G401.6 (cell line): ENCODE results near the gene LRRC17.
"Not testable (repeated sequence)": the region's sequence is repeated elsewhere in the genome, so short reads cannot be mapped to it uniquely, and the experiment has no call there.

Experiments
- FAIRE-seq: peaks from 2 replicates; lab custom pipeline; 2012; peaks lifted over from hg19 to GRCh38; lab: Jason Lieb, UNC

The LRRC17 gene

DNA sequence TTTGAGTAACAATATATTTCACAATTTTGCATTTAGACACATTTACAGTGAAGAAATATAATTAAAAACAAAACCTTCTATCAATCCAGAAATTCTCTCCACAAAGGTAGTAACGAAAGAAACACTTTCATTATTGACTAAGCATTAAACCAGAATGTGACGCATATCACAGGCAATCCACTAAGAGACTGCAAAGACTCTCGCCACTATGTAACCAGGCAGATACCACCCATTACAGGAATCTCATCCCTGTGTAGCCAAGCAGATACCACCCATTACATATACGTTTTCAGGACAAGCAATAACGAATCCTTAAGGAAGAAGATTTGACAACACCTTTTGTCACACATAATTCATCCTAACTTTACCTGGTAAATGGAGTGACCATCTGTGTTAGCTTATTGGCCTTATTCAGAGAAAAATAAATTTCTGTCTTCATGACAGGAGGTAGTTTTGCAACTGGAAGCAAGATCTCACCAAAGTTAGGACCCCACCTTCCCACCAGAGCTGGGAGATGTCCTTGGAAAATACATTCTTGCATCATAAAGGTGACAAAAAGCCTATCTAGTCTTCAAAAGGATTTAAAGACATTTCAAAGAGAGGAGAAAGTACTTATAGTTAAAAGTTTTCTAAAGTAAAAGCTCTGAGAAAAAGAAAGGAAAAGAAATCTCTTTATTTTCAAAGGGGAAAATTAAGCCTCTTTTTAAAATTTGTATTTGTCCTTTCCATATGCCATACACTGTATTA is 30.8 kb downstream of the LRRC17 start:
- no peak for FAIRE-seq

DNA sequence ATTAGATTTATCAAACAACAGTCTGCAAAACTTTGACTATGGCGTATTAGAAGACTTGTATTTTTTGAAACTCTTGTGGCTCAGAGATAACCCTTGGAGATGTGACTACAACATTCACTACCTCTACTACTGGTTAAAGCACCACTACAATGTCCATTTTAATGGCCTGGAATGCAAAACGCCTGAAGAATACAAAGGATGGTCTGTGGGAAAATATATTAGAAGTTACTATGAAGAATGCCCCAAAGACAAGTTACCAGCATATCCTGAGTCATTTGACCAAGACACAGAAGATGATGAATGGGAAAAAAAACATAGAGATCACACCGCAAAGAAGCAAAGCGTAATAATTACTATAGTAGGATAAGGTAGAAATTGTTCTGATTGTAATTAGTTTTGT is 31.4 kb downstream of the LRRC17 start:
- no peak for FAIRE-seq

DNA sequence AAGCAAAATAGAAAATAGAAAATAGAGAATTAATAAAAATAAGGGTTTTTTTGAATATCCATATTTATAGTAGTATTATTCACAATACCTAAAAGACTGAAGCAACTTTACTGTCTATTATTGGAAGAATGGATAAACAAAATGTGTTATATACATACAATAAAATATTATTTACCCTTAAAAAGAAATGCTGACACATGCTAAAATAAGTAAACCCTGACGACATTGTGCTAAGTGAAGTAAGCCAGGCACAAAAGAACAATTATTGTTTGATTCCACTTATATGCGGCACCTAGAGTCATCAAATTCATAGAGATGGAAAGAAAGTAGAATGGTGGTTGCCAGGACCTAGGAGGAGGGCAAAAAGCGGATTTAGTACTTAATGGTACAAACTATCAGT is 39.0 kb downstream of the LRRC17 start:
- no peak for FAIRE-seq

DNA sequence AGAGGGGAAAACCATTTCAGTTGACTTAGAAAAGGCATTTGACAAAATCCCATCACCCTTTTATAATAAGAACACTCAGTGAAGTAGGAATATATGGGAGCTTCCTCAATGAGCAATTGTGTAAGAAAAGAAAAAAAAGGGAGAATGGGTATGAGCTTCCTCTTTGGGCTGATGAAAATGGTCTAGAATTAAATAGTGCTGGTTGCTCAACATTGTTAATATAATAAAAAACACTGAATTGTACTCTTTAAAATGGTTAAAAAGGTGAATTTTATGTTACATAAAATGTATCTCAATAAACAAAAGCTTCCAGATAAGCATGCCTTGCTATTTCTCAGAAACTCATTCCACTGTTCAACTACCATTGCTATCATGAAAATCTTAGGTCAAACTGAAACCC is 40.6 kb downstream of the LRRC17 start:
- FAIRE-seq: no peak

DNA sequence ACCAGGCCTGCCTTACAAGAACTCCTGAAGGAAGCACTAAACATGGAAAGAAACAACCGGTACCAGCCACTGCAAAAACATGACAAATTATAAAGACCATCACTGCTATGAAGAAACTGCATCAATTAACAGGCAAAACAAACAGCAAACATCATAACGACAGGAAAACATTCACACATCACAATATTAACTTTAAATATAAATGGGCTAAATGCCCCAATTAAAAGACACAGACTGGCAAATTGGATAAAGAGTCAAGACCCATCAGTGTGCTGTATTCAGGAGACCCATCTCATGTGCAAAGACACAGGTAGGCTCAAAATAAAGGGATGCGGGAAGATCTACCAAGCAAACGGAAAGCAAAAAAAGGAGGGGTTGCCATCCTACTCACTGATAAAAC is 41.6 kb downstream of the LRRC17 start:
- not testable (repeated sequence) for FAIRE-seq

DNA sequence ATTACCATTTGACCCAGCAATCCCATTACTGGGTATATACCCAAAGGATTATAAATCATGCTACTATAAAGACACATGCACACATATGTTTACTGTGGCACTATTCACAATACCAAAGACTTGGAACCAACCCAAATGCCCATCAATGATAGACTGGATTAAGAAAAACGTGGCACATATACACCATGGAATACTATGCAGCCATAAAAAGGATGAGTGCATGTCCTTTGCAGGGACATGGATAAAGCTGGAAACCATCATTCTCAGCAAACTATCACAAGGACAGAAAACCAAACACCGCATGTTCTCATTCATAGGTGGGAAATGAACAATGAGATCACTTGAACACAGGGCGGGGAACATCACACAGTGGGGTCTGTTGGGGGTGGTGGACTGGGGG is 45.2 kb downstream of the LRRC17 start:
- FAIRE-seq: not testable (repeated sequence)

DNA sequence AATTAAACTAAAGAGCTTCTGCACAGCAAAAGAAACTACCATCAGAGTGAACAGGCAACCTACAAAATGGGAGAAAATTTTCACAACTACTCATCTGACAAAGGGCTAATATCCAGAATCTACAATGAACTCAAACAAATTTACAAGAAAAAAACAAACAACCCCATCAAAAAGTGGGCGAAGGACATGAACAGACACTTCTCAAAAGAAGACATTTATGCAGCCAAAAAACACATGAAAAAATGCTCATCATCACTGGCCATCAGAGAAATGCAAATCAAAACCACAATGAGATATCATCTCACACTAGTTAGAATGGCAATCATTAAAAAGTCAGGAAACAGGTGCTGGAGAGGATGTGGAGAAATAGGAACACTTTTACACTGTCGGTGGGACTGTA is 49.2 kb downstream of the LRRC17 start:
- FAIRE-seq: not testable (repeated sequence)

DNA sequence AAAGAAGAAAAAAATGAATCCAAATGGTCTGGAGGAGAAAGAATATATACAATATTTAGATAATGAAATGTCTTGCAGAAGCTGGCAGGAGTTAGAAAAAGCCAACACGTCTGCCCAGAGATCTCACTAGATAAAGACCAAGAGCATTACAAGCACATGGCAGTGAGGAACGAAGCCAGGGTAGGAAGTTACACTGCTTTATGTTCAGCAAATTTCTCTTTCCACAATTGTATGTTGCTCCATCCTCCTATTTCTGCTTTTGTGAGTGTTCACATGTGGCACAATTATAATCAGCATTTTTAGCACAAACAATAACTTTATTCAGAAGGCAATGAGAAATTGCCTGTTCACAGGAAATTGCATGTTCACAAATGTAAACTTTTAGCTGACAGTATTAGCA is 53.7 kb downstream of the LRRC17 start:
- no peak for FAIRE-seq

DNA sequence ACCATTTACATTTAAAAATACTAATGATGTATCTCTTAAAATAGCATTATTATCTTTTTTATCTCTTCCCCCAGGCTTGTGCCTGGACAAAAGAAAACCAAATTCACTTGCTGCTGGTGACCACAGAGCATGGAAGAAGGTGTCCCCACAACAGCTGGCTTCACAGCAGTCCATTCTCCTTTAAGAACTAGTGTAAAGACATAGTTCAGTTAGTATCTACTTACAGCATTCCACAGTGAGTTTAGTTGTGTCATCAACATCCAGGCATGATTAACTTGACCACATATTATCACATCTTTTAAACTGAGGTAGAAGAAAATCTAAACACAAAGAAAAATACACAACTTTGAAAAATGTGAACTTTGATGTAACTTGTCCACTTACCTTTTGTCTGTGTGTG is 55.0 kb downstream of the LRRC17 start:
- no peak for FAIRE-seq

DNA sequence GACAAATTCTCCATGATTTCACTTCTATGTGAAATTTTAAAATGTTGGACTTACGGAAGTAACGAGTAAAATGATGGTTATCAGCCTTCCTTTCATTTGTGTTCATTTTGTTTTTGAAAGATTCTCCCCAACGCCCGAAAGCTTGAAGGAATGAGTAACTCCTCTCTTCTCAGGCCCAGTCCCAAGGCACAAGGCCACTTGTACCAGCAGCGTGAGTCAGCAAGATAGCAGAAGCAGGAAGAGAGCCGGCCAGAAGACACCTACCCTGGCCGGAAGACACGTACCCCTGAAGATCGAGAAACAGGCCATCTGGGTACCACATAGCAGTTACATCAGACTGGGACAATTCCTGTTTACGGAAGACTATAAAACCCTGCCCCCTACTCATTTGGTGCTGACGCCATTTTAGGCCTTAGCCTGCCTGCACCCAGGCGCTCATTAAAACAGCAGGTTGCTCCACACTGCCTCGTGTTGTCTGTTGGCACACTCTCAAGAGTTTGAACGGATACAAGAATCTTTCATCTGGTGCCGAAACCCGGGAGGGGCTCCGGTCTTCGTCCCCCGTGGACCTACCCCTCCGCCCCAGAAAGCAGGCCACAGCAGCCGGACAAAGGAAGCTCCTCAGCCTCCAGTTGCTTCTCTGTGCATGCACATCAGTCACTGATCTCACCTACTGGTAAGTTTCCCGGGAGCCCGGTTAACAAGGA is 60.4 kb downstream of the LRRC17 start:
- no peak for FAIRE-seq

DNA sequence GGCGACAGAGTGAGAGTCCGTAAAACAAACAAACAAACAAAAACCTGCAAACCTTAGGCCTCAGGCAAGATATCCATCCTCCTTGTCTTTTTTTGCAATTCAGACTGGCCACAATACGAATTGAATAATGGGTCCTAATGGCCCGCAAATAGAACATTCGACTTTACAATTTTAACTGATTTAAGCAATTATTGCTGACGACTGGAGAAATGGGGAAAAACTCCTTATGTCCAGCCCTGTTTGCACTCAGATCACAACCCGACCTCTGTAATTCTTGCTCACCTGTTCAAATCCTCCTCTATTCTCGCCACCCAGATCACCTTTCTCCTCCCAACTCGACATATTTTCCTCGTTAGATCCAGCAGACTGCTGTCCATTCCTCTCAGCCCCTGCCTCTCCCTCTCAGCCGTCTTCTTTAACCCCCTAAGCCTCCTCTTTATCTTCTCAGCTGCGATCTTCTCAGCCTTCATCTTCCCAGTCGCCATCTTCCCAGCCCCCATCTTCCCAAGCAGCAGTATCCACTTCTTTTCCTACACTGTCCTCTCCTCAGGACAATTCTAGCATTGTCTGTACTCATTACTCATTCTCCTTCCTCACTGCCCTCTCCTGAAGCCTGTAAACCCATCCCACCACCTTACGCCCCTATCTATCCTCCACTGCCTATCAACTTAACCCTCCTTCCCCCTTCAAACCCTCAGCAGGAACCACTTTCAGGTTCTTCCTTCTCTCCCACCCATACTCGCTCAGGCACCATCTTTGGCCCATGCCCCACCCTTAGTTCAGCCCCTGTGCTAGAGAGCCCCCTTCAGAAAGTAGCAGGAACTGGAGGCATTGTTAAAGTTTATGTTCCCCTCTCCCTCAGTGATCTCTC is 61.8 kb downstream of the LRRC17 start:
- FAIRE-seq: no peak

DNA sequence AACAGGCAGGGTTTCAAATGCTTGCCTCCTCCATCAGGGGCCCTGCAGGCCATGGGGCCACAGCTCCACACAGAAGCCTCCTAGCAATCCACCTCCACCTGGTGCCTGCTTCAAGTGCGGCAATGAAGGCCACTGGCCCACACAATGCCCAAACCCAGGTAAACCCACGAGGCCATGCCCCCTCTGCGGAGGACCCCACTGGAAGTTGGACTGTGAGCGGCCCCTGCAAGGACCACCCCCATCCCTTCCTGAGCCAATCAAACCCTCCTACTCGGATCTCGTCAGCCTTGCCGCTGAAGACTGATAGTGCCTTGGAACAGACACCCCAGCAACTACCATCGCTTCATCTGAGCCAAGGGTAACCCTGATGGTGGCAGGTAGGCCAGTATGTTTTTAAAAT is 63.1 kb downstream of the LRRC17 start:
- FAIRE-seq: no peak

DNA sequence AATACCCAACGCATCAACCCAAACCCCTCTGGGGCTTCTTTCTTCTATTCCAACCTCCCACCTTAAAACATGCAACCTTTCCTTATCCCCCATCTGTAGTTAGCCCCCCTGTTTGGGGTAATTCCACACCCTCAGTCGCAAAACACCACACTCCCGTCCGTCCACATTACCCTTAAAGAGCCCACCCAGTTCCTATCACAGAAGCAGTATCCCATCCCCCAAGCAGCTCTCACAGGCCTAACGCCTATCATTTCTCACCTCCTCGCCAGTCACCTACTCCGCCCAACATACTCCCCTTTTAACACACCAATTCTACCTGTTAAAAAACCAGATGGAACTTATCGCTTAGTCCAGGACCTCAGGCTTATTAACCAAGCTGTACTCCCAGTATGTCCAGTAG is 63.7 kb downstream of the LRRC17 start:
- no peak for FAIRE-seq

DNA sequence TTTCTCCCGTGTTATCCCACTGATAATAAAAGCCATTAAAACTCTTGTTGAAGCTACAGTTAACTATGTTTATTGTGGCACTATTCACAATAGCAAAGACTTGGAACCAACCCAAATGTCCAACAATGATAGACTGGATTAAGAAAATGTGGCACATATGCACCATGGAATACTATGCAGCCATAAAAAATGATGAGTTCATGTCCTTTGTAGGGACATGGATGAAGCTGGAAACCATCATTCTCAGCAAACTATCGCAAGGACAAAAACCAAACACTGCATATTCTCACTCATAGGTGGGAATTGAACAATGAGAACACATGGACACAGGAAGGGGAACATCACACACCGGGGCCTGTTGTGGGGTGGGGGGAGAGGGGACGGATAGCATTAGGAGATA is 64.8 kb downstream of the LRRC17 start:
- not testable (repeated sequence) for FAIRE-seq

DNA sequence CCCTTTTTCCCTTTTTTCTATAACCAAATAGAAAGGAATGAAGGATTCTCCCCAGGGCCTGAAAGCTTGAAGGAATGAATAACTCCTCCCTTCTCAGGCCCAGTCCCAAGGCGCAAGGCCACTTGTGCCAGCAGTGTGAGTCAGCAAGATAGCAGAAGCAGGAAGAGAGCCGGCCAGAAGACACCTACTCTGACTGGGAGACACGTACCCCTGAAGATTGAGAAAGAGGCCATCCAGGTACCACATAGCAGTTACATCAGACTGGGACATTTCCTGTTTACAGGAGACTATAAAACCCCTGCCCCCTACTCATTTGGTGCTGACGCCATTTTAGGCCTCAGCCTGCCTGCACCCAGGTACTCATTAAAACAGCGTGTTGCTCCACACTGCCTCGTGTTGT is 65.5 kb downstream of the LRRC17 start:
- no peak for FAIRE-seq

DNA sequence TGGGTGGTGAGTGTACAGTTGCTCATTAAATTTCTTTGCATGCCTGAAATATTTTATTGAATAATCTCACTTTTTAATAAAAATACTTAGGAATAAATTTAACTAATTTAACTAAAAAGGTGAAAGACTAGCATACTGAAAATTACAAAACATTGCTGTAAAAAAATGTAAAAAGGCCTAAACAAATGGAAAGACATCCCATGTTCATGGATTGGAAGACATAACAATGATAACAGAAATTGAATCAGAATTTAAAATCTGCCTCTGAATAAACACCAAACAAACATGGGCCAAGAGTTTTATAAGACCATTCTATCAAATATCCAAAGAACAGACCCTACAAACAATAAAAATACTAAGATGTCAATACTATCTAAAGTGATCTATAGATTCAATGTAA is 66.9 kb downstream of the LRRC17 start:
- FAIRE-seq: no peak

DNA sequence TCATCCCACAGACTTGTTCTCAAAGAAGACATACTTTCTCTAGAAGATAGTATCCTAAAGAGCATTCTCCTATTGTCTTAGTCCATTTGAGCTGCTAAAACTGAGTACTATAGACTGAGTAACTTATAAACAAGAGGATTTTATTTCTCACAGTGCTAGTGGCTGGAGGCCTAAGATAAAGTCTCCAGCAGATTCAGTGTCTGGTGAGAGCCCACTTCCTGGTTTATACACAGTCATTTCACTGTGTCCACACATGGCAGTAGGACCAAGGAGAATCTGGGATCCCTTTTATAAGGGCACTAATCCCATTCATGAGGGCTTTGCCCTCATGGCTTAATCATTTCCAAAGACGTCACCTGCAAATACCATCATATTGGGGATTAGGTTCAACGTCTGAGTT is 68.7 kb downstream of the LRRC17 start:
- FAIRE-seq: no peak

DNA sequence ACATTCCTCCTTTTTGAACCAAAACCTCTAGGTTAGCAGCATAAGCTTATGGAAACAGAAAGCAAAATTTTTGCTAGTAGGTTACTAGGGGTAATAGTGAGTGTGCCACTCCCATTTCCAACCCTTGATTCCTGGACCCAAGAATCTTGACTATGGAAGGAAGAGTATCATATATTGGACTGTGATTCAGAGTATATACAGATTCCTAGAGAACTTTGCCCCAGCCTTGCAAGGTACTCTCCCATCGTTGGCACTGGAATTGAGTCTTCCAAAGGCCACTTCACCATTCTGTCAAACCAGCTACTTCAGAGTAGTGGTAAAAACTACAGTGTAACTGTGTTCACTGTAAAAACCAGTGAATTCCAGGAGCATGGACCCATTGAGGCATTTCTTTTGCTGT is 69.4 kb downstream of the LRRC17 start:
- FAIRE-seq: no peak

DNA sequence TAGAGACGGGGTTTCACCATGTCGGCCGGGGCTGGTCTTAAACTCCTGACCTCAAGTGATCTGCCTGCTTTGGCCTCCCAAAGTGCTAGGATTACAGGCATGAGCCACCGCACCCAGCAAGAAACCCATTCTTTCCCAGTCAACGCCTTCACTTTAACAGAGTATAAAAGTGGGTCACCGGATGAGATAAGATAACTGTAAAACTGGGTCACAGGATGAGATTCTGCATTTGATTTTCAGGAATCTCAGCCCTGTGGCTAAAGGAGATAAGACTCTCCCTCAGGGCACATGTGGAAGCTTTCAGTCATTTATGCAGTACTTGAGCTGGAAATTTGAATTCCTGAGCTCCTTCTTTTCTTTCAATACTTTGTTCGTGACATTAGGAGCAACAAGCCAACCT is 70.8 kb downstream of the LRRC17 start:
- FAIRE-seq: no peak

DNA sequence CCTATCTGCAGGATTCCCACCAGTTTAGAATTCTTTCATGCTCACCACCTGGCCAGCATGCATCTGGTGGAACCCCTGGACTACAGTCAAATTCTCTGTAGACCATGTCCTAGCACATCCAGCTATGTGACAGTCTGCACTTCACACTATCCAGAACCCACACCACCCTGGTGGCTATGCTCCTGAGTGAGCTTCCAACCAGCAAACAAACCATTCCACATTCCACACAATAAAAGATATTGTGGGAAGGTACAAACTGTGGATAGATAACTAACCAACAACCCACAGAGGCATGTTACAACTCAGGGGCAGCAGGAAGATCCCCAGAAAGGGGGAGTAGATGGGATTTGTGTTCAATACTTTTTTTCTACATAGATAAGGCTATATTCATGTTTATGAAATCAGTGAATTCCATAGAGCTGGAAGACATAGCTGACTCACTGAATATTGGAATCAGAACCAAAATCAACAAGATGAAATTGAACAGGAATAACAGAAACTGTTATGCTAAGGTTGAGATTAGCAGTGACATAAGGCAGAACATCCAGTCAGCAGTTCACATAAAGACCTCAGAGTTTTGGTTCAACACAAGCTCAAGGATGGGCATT is 72.5 kb downstream of the LRRC17 start:
- FAIRE-seq: no peak

DNA sequence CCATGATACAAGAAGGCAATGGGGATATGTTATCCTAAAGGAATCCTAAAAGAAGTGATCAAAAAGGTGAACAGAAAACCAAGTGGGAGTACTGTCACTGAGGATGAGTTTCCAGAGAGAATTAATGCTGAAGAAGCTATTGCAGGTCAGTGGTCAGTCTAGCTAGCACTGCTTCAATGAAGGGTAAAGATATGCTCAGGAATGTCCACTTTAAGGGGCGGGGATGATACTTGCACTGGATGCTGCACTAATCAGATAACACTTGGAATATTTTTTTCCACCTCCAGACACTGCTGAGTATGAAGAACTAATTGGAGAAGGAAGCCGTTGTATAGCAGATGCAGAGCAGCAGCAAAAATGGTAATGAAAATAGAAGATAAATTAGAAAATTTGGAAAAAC is 75.3 kb downstream of the LRRC17 start:
- no peak for FAIRE-seq

DNA sequence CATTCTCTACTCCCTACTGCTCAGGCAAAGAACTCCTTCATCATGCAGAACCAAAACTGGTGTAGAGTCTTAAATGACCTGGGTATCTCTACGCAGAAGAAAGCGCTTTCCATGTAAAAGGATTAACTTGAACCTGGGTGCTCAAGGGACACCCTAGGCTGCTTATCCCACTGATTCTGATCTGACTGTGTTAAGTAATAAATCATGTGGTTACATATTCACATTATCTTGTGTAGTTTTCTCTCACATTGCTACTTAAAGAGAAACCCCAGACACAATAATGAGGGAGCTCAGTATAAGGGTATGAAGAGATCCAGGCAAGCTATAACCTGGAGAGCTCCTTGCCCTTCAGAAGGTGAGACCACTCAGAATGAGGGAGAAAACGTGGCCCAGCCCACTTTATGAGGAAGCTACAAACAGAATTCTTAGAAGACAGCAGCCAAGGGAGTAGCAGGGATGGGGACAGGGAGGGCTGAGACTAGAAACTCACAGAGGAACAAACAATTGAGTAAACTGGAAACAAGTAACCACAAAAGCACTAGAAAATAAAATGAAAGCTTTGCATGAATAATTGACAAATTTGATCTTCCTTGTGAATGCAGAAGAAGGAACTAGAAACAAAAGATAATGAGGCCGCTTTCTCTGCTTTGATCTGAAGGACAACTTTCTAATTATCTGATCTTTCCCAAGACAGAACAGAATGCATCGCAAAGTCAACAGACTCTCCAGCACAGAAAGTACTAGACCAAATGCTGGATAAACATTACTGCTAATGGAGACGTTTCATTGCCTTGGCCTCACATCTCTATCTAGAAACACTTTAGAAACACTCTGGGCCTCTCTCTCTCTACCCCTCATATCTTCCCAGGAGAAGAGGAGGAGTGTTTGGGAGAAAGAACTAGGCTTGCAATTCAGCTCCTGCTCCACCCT is 76.1 kb downstream of the LRRC17 start:
- no peak for FAIRE-seq
